HG02981 (cell line): ENCODE results near the gene COPZ1.

Source experiments
- ATAC-seq: cut with Tn5 transposase; IDR thresholded peaks from one replicate; pipeline ENCODE4 v1.9.1; 2021; ENCODE audit warnings: mild to moderate bottlenecking, moderate library complexity; ENCODE audit not compliant: unreplicated experiment

COPZ1 gene

DNA sequence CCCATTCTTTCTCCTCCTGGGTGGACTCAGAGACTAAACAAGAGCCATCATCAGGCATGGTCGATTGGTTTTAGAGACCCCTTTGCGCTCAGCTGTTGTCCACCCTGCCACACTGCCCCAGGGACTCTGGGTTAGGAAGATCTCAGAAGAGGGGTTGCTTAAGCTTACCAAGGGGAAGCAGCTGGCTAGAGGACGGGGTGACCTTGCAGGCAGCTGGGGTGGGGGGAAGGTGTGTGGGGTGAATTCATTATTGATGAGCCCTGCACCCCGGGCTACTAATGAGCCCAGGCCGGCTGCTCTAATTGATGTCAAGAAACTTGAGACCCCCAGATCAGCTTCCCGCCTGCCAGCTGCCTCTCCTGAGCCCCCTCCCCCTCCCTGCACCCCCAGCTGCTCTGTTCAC, 68.3 kb downstream of the COPZ1 start:
- ATAC-seq = no peak

DNA sequence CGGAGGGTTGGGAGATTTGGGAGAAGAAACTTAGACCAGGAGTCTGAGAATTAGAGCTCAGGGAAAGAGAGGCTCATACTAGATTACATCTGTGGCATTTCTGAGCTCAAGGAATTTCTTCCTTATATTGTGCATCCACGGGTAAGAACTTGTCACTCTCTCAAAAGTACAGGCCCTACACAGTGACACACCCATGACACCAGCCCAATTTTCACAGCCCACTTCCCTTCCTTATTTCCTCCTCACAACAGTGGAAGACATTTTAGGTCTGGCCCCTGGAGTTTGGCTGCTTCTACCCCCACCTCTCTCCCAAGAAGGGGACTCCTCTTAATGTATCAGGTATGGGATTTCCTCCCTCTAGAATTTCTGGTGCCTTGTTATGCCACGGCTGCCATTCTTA, 68.8 kb downstream of the COPZ1 start:
- ATAC-seq = no peak

- no peak for ATAC-seq
These were observed 69.4 kb downstream of the COPZ1 start for GRCh38 chr12:54394281-54394719.

- no peak for ATAC-seq
These were observed 70.1 kb downstream of the COPZ1 start for GRCh38 chr12:54394986-54395385.

DNA sequence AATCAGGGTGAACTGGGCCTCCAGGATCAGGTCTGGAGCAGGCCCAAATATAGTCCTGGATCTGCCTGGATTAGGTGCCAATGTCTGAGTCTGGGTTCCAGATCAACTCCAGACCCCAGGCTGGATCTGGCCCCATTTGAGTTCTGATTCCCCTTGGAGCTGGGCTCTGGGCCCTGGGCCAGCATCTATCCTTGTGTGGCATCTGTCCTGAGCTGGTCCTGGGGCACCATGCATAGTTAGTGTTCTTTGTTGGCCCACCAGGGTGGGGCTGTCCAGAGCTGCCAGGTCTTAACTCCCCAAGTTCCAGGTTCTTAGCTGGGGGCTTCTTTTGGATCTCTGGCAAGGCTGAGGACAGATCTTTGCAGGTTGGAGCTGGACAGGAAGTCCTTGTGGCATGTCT, 70.6 kb downstream of the COPZ1 start:
- no peak for ATAC-seq

GRCh38 chr12:54397157-54397556, 72.2 kb downstream of the COPZ1 start:
- ATAC-seq = no peak

DNA sequence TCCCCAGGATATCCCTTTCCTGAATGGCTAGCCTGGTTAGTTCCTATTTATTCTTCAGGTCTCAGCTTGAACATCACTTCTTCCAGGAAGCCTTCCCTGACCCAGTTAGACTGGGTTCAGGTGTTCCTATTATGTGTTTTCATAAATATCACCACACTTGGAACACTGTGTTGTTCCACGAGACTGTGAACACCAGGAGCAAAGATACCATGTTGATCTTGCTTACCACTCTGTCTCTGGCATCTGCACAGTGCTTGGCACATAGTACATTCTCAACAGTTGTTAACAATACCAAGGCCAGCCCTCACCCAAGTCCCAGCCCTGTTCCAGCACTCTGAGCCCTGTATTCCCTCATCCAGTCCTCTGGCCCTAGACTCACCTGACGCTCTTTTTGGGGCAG, 73.3 kb downstream of the COPZ1 start:
- no peak for ATAC-seq

DNA sequence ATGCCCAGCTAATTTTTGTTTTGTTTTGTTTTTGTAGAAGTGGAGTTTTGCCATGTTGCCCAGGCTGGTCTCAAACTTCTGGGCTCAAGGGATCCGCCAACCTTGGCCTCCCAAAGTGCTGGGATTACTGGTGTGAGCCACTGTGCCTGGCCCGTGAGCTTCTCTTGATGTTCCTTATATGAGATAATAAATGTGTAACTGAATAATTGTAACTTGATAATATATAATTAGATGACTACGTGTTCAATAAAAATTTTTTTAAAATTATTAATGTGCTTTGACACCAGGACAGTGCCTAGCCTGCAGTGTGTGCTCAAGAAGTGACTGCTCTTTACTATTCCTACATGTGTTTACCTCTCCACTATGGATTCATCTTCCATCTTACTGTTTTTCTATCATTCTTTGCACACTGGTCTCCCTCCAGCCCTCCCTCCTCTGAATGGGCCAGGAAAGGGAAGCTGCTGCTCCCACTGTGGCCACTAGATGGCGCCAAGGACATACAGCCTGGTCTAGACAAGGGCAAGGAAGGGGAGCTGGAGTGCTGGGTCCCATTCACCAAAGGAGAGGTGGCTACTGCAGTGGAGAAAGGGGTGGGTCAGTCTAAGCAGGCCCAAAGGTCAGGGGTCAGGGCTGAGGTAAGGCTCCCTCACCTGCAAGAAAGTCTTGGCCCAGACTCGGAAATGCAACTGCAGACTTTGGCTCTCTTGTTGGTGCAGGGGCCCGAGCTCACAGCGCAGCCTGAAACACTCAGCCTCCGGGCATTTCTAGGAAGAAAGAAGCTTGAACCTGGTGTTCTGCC, 74.3 kb downstream of the COPZ1 start:
- ATAC-seq = peak; percentile 75

GRCh38 chr12:54401119-54401518, 76.2 kb downstream of the COPZ1 start:
- ATAC-seq = no peak
